ENCODE data around the gene FSD1. TPM values are rescaled to one million over a fixed set of nuclear protein-coding genes. Genes with fewer than 3 reads are reported as not detected.
A peak's percentile ranks its signal among the peaks of the same experiment; 100 is the strongest.

FSD1 gene
- polyA plus RNA-seq, 1 donor from 2014 or later = 0.58 TPM

GRCh38 chr19:4298810-4299550 lies 5.4 kb upstream of the FSD1 start:
- H3K36me3 Mint-ChIP-seq = no peaks in the 10 kb centered on the region
- H3K9me3 Mint-ChIP-seq = no peaks in the 10 kb centered on the region
- no peaks in the 10 kb centered on the region for H3K4me1 Mint-ChIP-seq
- no peak overlapping the region for H3K4me3 Mint-ChIP-seq
- H3K27ac Mint-ChIP-seq = no peak overlapping the region
- H3K27me3 Mint-ChIP-seq = peaks cover 10% of the 10 kb centered on the region

- H3K27me3 Mint-ChIP-seq = peaks cover 11% of the 10 kb centered on the region
- no peaks in the 10 kb centered on the region for H3K9me3 Mint-ChIP-seq
- H3K36me3 Mint-ChIP-seq = no peaks in the 10 kb centered on the region
- H3K4me3 Mint-ChIP-seq = peak overlapping the region in 1 of 4 donors; percentile 34
- peak overlapping the region in 1 of 3 donors; percentile 55 for H3K27ac Mint-ChIP-seq
- peaks cover 0 to 3% (median 0%) of the 10 kb centered on the region in 3 donors for H3K4me1 Mint-ChIP-seq
Observed at GRCh38 chr19:4300589-4300988, 3.8 kb upstream of the FSD1 start.

- Mint-ChIP-seq H3K4me3 (peak overlapping the region in 2 of 4 donors; percentile 64 to 74), H3K36me3 (no peaks in the 10 kb centered on the region), H3K4me1 (peaks cover 0 to 3% (median 0%) of the 10 kb centered on the region in 3 donors), H3K9me3 (no peaks in the 10 kb centered on the region), H3K27ac (no peak overlapping the region), H3K27me3 (peaks cover 9% of the 10 kb centered on the region)
Observed at GRCh38 chr19:4301590-4302242, 2.7 kb upstream of the FSD1 start.

- no peak within 1 kb of the TSS for H3K27ac Mint-ChIP-seq
- peak within 1 kb of the TSS in 2 of 4 donors; percentile 64 to 74 for H3K4me3 Mint-ChIP-seq
- H3K9me3 Mint-ChIP-seq = no peaks in the 10 kb centered on the region
- H3K4me1 Mint-ChIP-seq = peaks cover 0 to 3% (median 0%) of the 10 kb centered on the region in 3 donors
- H3K36me3 Mint-ChIP-seq = no peaks in the 10 kb centered on the region
- peaks cover 9% of the 10 kb centered on the region for H3K27me3 Mint-ChIP-seq
Observed at GRCh38 chr19:4302243-4302640, 2.2 kb upstream of the FSD1 start, which contains the start of gene TMIGD2. TMIGD2 (minus strand) TSS chr19:4302389; CDS start chr19:4302385, 4 bp downstream.

- H3K27me3 Mint-ChIP-seq = peaks cover 9% of the 10 kb centered on the region
- H3K4me1 Mint-ChIP-seq = peaks cover 0 to 3% (median 0%) of the 10 kb centered on the region in 3 donors
- no peaks in the 10 kb centered on the region for H3K9me3 Mint-ChIP-seq
- peak overlapping the region in 2 of 4 donors; percentile 76 to 88 for H3K4me3 Mint-ChIP-seq
- H3K36me3 Mint-ChIP-seq = no peaks in the 10 kb centered on the region
- H3K27ac Mint-ChIP-seq = peak overlapping the region in 1 of 3 donors; percentile 81
Observed at GRCh38 chr19:4303819-4304537, 420 bp upstream of the FSD1 start.

- Mint-ChIP-seq H3K4me3 (peak overlapping the region in 2 of 4 donors; percentile 79 to 82), H3K4me1 (peaks cover 0 to 3% (median 0%) of the 10 kb centered on the region in 3 donors), H3K9me3 (no peaks in the 10 kb centered on the region), H3K36me3 (no peaks in the 10 kb centered on the region), H3K27ac (peak overlapping the region in 1 of 3 donors; percentile 50), H3K27me3 (peaks cover 9% of the 10 kb centered on the region)
Observed at GRCh38 chr19:4305257-4305612, 837 bp downstream of the FSD1 start.

- Mint-ChIP-seq H3K4me1 (peaks cover 0 to 3% (median 0%) of the 10 kb centered on the region in 3 donors), H3K27me3 (peaks cover 7% of the 10 kb centered on the region), H3K9me3 (no peaks in the 10 kb centered on the region), H3K4me3 (peak overlapping the region in 1 of 4 donors; percentile 79), H3K27ac (peak overlapping the region in 1 of 3 donors; percentile 50), H3K36me3 (no peaks in the 10 kb centered on the region)
Observed at GRCh38 chr19:4305659-4306058, 1.3 kb downstream of the FSD1 start.

GRCh38 chr19:4310247-4311121 lies 6.1 kb downstream of the FSD1 start:
- no peak overlapping the region for H3K4me3 Mint-ChIP-seq
- H3K36me3 Mint-ChIP-seq = no peaks in the 10 kb centered on the region
- H3K9me3 Mint-ChIP-seq = no peaks in the 10 kb centered on the region
- H3K4me1 Mint-ChIP-seq = no peaks in the 10 kb centered on the region
- no peak overlapping the region for H3K27ac Mint-ChIP-seq
- H3K27me3 Mint-ChIP-seq = no peaks in the 10 kb centered on the region

- no peaks in the 10 kb centered on the region for H3K4me1 Mint-ChIP-seq
- H3K4me3 Mint-ChIP-seq = no peak overlapping the region
- no peaks in the 10 kb centered on the region for H3K27me3 Mint-ChIP-seq
- H3K9me3 Mint-ChIP-seq = no peaks in the 10 kb centered on the region
- no peaks in the 10 kb centered on the region for H3K36me3 Mint-ChIP-seq
- H3K27ac Mint-ChIP-seq = no peak overlapping the region
Observed at GRCh38 chr19:4313847-4314490, 9.6 kb downstream of the FSD1 start.

- Mint-ChIP-seq H3K4me3 (no peak overlapping the region), H3K27ac (no peak overlapping the region), H3K36me3 (no peaks in the 10 kb centered on the region), H3K9me3 (no peaks in the 10 kb centered on the region), H3K27me3 (no peaks in the 10 kb centered on the region), H3K4me1 (no peaks in the 10 kb centered on the region)
Observed at GRCh38 chr19:4316956-4317355, 12.6 kb downstream of the FSD1 start.

- no peaks in the 10 kb centered on the region for H3K36me3 Mint-ChIP-seq
- H3K9me3 Mint-ChIP-seq = no peaks in the 10 kb centered on the region
- no peaks in the 10 kb centered on the region for H3K4me1 Mint-ChIP-seq
- no peaks in the 10 kb centered on the region for H3K27me3 Mint-ChIP-seq
- peak overlapping the region in 1 of 4 donors; percentile 47 for H3K4me3 Mint-ChIP-seq
- no peak overlapping the region for H3K27ac Mint-ChIP-seq
Observed at GRCh38 chr19:4318460-4318859, 14.1 kb downstream of the FSD1 start.

- Mint-ChIP-seq H3K4me3 (no peak overlapping the region), H3K27me3 (no peaks in the 10 kb centered on the region), H3K9me3 (no peaks in the 10 kb centered on the region), H3K4me1 (no peaks in the 10 kb centered on the region), H3K36me3 (no peaks in the 10 kb centered on the region), H3K27ac (no peak overlapping the region)
Observed at GRCh38 chr19:4319067-4319718, 14.8 kb downstream of the FSD1 start.

- Mint-ChIP-seq H3K36me3 (no peaks in the 10 kb centered on the region), H3K27ac (no peak overlapping the region), H3K27me3 (no peaks in the 10 kb centered on the region), H3K4me1 (no peaks in the 10 kb centered on the region), H3K4me3 (no peak overlapping the region), H3K9me3 (no peaks in the 10 kb centered on the region)
Observed at GRCh38 chr19:4320419-4320818, 16.0 kb downstream of the FSD1 start.
